ENCODE results near the gene PGM3.

PGM3 gene

GRCh38 chr6:83119742-83120300, 73.2 kb downstream of the PGM3 start:
- no peak for DNase-seq (ENCODE audit: low read depth, low spot score)

GRCh38 chr6:83117802-83118201, 75.3 kb downstream of the PGM3 start:
- DNase-seq (ENCODE audit: low read depth, low spot score) = no peak
